NCI-H82 (cell line): ENCODE measurements around the gene DSC2.
A peak's percentile ranks its signal among the peaks of the same experiment; 100 is the strongest.
"Not testable (repeated sequence)": the region's sequence is repeated elsewhere in the genome, so short reads cannot be mapped to it uniquely, and the experiment has no call there.

Experiments used
- DNase-seq: peaks from one replicate; lab custom pipeline; 2025; lab: John Stamatoyannopoulos, UW

DSC2 gene

GRCh38 chr18:31102025-31102684 is at the start of gene DSC2:
TSS of gene DSC2 (minus strand) at chr18:31102421. CDS start at chr18:31101971, 450 bp downstream.
- no peak for DNase-seq

- DNase-seq = no peak
Measured at GRCh38 chr18:31149351-31149750, 47.1 kb upstream of the DSC2 start.

- DNase-seq = no peak
Measured at GRCh38 chr18:31148600-31148999, 46.4 kb upstream of the DSC2 start.

- DNase-seq = no peak
Measured at GRCh38 chr18:31146809-31147208, 44.6 kb upstream of the DSC2 start.

- DNase-seq = no peak
Measured at GRCh38 chr18:31143025-31143424, 40.8 kb upstream of the DSC2 start.

- DNase-seq = no peak
Measured at GRCh38 chr18:31138709-31139108, 36.5 kb upstream of the DSC2 start.

- no peak for DNase-seq
Measured at GRCh38 chr18:31134988-31135529, 32.8 kb upstream of the DSC2 start.

GRCh38 chr18:31129398-31130115 is 27.3 kb upstream of the DSC2 start:
- no peak for DNase-seq

- no peak for DNase-seq
Measured at GRCh38 chr18:31125878-31126277, 23.7 kb upstream of the DSC2 start.

- not testable (repeated sequence) for DNase-seq
Measured at GRCh38 chr18:31123125-31123524, 20.9 kb upstream of the DSC2 start.

GRCh38 chr18:31120594-31120993 is 18.4 kb upstream of the DSC2 start:
- DNase-seq = no peak

- DNase-seq = no peak
Measured at GRCh38 chr18:31116853-31117595, 14.8 kb upstream of the DSC2 start.

GRCh38 chr18:31112804-31113203 is 10.6 kb upstream of the DSC2 start:
- DNase-seq = no peak

GRCh38 chr18:31105733-31106132 is 3.5 kb upstream of the DSC2 start:
- DNase-seq = no peak

GRCh38 chr18:31104444-31104843 is 2.2 kb upstream of the DSC2 start:
- no peak for DNase-seq

GRCh38 chr18:31103423-31103822 is 1.2 kb upstream of the DSC2 start:
- DNase-seq = no peak

GRCh38 chr18:31102941-31103340 is 720 bp upstream of the DSC2 start:
- DNase-seq = no peak

- DNase-seq = peak; percentile 42
Measured at GRCh38 chr18:31101183-31102024, 817 bp downstream of the DSC2 start.

GRCh38 chr18:31100436-31101182 is 1.6 kb downstream of the DSC2 start:
- peak; percentile 3 for DNase-seq

GRCh38 chr18:31099450-31100230 is 2.6 kb downstream of the DSC2 start:
- no peak for DNase-seq
